Hematopoietic multipotent progenitor cell treated with erythropoietin and hydrocortisone succinate and interleukin-3 and kit ligand, for 8 days (in vitro differentiated cells): Measurements from ENCODE around the gene MEX3C.

ENCODE experiments used
- DNase-seq: peaks from one replicate; pipeline ENCODE4 v3.0.0-alpha.2; 2015

MEX3C gene

DNA sequence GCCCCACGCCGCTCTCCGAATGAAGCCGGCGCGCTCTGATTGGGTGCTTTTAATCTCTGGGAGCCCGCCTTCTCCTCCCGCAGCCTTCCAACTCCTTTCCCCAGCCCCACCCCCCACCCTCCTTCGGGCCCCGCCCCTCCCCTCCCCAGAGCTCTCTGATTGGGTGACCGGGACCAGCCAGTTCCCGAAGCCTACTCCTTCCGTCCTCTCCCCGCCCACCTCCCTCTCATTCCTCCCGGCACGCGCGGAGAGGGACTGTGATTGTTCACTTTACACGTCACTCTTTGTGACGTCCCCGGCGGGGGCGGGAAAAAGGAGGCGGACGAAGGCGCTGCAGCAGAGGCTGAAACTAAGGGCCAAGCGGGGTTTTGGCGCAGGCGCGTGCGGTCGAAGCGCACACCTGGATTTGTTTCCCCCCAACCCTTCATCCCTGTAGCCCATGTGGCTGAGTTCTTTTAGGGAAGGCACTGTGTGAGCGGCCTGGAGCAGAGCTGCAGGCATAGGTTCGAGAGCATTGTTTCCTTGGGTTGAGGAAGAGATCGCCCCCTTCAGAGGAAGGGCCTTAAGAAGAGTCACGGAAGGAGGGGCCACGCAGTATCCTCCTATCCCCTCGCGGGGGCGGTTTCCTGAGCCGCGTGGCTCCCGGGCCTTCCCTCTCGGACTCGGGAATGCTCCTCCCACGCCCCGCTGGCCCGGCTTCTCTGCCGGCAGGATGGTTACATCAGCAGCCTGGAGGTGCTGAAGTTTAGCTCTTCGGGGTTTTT is at the start of gene MEX3C:
Gene MEX3C, minus strand, starts transcription at position 21 of the 764 bp plus-strand sequence. CDS start 361 bp downstream, outside the sequence.
- peak; percentile 99 for DNase-seq

DNA sequence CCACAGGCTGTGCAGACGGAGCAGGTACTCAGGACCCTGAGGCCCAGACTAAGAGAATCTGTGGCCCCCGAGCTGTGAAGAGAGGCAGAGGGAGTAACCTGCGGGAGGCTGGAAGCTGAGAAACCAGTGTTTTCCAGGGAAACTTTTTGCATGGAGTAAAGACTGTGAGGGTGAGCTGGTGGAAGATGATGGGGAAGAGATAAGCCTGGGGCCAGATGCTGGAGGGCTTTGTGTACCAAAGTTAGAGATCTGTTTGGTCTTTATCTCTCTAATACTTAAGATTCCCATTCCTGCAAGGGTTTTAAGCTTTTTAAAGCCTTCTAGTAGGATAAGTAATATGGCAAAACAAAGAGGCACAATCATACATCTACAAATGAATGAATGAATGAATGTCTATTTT is 43.7 kb upstream of the MEX3C start:
- DNase-seq, result no peak

DNA sequence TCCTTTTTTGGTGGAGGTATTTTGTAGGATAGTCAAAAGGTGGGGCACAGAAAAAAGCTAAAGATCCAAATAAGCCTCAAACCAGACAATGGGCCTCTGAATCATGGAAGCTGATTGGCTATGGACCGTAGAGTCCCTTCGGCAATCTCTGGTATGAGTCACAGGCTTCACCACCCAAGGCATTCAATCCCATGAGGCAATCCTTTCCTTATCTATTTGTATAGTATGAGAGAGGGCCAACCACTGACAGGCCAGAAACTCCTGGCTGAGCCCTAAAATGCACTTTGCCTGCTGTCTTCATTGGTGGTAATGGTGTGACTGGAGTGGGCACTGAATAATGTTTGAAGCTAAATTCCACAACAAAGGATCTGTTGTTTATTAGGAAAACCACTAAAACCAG is 38.7 kb upstream of the MEX3C start:
- DNase-seq, result peak; percentile 25

GRCh38 chr18:51235009-51235789 is 37.7 kb upstream of the MEX3C start:
- peak; percentile 21 for DNase-seq

DNA sequence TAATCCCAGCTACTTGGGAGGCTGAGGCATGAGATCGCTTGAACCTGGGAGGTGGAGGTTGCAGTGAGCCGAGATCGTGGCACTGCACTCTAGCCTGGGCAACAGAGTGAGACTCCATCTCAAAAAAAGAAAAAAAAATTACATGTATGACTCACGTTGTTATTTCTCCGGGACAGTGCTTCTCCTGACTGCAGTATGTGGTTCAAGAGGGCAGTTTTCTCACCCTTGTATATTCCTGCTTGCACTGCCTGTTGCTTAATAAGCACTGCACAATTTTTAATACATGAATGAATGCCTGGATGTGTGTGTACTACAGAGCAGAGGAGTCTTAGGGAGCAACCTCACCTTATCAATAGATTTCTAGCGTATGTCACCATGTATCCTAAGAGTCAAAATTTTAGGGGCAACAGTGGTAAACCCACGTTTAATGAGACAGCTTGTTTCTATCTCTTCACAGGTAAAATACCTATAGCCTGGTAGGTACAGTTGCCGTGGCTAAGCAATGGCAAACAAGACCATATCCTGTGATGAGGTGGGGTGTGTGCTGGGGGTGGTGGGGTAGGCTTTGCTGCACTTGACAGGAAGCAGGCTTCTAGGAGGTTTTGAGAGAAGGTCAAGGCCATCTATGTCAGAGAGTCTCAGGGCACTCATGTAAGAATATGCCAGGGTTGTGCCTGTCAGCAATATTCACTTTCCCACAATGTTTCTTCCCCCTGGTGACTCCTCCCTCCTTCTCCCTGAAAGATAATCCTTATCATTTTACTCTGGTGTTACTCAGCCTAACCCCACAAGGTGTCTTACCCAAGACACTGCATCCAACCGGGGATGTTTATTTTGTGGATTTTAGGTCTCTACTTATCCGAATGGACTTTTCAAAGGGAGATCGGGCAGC is 36.9 kb upstream of the MEX3C start:
- no peak for DNase-seq

GRCh38 chr18:51229328-51229727 is 31.8 kb upstream of the MEX3C start:
- no peak for DNase-seq

DNA sequence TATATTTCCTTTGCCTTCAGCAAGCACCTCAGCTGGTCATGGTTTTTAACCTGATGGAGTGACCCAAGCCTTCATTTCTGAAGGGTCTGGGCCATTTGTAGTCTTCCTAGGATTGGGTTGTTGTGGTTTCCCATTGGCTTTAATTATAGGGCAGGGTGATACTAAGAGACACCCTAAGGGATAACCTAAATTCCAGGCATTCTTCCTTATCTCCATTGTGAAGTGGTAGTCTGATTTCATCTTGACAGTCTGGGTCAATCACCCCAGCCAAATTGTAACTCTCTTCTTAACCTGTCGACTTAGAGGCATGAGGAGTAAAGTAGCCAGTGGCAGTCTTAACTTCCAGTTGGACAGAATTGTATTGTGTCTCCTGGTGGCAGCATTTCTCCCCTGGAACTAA is 30.2 kb upstream of the MEX3C start:
- DNase-seq, result no peak

DNA sequence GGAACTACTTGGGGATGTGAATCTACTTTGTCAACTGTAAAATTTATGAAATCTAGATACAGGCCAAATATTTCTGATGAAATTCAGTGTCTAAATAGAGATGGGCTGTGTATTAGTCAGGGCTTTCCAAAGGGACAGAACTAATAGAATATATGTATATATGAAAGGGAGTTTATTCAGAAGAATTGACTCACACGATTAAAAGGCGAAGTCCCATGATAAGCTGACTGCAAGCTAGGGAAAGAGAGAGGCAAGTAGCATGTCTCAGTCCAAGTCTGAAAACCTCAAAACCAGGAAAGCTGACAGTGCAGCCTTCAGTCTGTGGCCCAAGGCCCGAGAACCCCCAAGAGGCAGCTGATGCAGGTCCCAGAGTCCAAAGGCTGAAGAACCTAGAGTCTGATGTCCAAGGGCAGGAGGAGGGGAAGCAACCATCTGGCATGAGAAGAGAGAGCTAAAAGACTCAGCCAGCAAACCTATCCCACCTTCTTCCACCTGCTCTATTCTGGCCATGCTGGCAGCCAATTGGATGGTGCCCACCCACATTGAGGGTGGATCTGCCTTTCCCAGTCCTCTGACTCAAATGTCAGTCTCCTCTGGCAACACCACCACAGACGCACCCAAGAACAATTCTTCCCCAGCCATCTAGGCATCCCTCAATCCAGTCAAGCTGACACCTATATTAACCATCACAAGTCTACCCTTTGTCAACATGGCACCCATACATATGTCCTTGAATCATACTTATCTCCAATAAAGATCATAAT is 29.3 kb upstream of the MEX3C start:
- DNase-seq, result no peak

GRCh38 chr18:51226068-51226467 is 28.6 kb upstream of the MEX3C start:
- no peak for DNase-seq

DNA sequence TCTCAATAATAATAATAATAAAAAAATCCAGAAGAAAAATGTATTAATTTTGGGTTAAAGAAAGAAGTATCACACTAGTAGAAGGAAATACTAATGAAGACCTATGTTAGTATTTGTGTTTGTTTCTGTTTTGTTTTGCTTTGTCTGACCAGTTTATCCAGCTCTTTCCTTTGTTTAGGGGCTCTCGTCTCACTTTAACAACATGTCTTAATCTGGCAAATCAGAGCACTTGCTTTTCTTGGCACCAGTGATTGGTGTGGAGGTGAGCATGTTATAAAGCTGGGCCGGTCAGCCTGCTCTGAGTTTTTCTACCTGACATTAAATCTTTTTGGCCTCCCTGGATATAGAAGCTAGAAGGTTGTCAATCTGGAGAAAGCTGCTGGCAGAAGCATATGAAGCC is 15.1 kb upstream of the MEX3C start:
- no peak for DNase-seq

GRCh38 chr18:51211552-51211951 is 14.1 kb upstream of the MEX3C start:
- DNase-seq, result peak; percentile 72

DNA sequence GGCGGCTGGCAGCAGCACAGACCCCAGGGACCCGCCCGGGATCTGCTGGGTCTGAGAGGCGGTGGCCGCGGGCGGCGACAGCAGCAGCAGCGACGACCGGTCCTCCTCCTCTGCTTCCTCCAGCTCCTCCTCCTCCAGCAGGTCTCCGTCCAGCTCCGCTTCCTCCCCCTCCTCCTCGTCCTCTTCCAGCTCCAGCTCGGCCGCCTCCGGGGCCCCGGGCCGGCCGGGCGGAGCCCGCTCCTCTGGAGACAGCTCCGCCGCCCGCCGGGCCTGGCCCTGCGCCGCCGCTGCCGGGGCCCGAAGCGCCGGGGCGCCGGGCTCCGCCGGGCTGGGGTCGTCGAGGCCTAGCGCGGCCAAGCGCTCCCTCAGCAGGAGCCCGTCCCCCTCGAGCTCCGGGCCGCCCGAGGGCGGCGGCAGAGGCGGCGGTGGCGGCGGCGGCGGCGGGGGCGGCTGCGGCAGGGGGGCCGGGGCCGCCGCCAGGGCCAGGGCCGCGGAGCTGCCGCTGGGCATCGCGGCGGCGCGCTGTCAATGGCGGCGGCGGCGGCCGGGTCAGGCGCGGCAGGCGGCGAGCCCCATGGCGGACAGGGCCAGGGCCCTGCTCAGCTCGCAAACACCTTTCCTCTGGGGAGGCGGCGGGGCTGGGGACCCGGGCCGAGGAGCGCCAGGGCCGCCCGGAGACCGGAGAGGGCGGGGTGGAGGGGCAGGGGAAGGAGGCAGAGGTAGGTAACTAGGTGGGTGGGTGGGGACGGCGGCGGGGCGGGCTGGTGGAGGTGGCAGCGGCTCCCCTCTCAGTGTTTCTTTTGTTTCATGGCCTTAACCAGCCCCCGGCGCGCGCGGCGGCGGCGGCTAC is 445 bp downstream of the MEX3C start:
- peak; percentile 41 for DNase-seq

DNA sequence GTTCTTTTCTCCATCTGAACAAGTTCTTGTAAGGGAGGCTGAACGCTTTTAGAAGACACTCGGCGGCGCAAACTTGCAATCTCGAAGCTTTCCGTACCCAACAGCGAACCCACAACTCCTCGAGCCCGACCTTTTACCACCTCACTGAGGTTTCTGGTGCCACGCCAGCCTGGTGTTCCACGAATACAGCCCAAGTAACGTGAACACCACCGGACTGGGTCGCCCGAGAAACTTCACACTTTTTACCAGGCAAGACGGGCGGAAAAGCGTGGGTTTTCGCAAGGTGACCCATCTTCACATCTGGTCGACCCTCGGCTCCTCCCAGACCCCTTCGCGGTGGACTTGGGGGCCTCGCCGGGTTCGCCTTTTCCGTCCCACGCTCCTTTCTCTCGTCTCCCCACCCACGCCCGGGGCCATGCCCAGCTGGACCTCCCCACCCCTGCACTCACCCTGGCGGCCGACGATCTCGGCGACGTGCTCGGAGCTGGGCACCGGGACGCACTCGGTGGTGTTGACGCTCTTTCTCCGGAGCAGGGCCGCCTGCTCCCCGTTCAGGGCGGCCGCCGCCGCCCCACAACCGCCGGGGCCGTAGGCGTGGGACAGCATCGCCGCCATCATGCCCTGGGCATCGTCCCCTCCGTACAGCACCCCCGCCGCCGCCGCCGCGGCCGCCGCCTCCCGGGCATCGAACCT is 1.2 kb downstream of the MEX3C start:
- peak; percentile 32 for DNase-seq

DNA sequence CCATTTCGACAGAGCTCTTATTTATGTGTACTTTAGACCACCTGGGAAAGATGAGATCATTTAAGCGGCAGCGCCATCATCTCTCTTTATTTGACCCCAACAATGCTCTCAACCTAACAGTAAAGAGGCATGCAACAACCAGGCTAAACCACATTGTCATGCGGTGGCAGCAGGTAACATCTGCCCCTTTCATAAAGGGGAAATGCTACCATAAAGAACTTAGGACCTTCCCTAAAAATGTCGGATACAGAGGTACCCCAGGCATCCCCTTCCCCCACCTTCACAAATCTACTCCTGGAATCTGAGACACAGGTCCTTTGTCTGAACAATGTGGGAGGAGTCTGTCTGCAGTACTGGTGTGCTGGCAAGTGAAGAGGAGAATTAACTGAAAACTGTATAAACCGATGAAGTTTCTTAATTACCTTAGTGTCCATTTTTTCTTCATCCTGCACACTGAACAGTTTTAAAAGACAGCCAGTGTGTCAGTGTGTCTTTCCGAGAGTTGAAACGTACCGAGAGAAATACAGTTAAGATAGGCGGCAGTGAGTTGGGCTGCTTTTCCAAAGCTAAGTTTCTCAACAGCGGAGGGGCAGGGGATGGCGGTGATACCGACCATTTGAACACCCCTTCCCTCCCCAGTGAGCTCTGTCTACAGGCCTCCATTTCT is 1.9 kb downstream of the MEX3C start:
- DNase-seq, result peak; percentile 58

- DNase-seq, result no peak
Measured at GRCh38 chr18:51195086-51195450, 2.4 kb downstream of the MEX3C start.

- no peak for DNase-seq
Measured at GRCh38 chr18:51194604-51195003, 2.9 kb downstream of the MEX3C start.

- no peak for DNase-seq
Measured at GRCh38 chr18:51193621-51194287, 3.7 kb downstream of the MEX3C start.

DNA sequence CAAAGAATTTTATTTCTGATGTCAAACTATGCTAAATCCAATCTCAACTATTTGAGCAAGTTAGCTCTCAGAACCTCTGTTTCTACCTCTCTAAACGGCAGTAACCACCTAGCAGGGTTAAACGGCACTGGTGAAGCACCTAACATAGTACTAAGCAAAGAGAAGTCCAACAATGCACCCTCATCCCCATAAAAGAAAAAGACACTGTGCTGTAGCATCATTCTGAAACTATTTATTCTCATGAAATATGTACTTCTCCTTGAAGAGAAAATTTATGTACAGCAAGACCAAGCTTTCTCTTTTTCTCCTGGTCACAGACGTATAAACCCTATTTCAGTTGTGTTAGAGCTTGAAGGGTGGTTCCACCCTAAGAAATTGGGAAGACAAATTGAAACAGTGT is 4.8 kb downstream of the MEX3C start:
- DNase-seq, result no peak

DNA sequence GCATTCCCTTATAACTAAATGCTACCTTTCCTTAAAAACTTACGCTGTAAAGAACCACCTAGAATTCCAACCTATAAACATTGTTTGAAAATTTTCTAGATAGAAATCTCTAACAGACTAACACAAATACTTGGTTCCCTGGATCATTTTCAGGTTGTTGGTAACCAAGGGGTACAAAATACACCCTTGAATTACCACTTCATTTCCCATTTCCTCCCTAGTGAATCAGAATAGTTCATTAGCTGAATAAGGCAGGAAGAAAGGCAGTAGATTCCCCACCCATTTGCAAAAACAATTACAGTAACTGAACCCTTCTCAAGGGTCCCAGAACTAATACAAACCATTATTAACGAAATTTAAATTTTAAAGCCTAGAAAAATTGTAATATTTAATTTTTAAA is 5.5 kb downstream of the MEX3C start:
- no peak for DNase-seq
